ENCODE data around the gene BLOC1S1. TPM values are rescaled to one million over a fixed set of nuclear protein-coding genes. Genes with fewer than 3 reads are reported as not detected.

BLOC1S1 gene
- total RNA-seq, 4 donors from 2014 or later: 53.6 to 238 (median 140) TPM

GRCh38 chr12:55728186-55728938 is 12.5 kb downstream of the BLOC1S1 start:
- TF ChIP-seq POLR2A (IDR thresholded peaks at IDR 0.05): peak in 1 of 2 donors; percentile 10
- TF ChIP-seq, protein P1, sequence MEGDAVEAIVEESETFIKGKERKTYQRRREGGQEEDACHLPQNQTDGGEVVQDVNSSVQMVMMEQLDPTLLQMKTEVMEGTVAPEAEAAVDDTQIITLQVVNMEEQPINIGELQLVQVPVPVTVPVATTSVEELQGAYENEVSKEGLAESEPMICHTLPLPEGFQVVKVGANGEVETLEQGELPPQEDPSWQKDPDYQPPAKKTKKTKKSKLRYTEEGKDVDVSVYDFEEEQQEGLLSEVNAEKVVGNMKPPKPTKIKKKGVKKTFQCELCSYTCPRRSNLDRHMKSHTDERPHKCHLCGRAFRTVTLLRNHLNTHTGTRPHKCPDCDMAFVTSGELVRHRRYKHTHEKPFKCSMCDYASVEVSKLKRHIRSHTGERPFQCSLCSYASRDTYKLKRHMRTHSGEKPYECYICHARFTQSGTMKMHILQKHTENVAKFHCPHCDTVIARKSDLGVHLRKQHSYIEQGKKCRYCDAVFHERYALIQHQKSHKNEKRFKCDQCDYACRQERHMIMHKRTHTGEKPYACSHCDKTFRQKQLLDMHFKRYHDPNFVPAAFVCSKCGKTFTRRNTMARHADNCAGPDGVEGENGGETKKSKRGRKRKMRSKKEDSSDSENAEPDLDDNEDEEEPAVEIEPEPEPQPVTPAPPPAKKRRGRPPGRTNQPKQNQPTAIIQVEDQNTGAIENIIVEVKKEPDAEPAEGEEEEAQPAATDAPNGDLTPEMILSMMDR (IDR thresholded peaks at IDR 0.05): no peak
- H3K4me3 ChIP-seq: peak overlapping the region; percentile 75 to 98
- H3K27ac ChIP-seq: peak overlapping the region; percentile 99
- H3K4me1 ChIP-seq: peaks cover 0 to 8% of the 10 kb centered on the region in 2 donors
- H3K27me3 ChIP-seq: no peaks in the 10 kb centered on the region
- no peaks in the 10 kb centered on the region for H3K36me3 ChIP-seq
- intact Hi-C loops (cut with DNase I; ENCODE audit: low total_unique reads): no loop called here
- H3K9me3 ChIP-seq: no peaks in the 10 kb centered on the region
- DNase-seq: peak; percentile 83 to 84

- Histone ChIP-seq H3K9me3 (no peaks in the 10 kb centered on the region), H3K4me3 (peak within 1 kb of the TSS; percentile 75 to 98), H3K36me3 (no peaks in the 10 kb centered on the region), H3K27ac (peak within 1 kb of the TSS; percentile 99), H3K27me3 (no peaks in the 10 kb centered on the region), H3K4me1 (peaks cover 0 to 8% of the 10 kb centered on the region in 2 donors)
- peak; percentile 93 for DNase-seq
- peak; percentile 75 to 93 for TF ChIP-seq POLR2A (IDR thresholded peaks at IDR 0.05)
- TF ChIP-seq, protein P1 (IDR thresholded peaks at IDR 0.05): no peak
- intact Hi-C loops (cut with DNase I; ENCODE audit: low total_unique reads): no loop called here
These were observed 13.3 kb downstream of the BLOC1S1 start, which contains the start of gene CD63 for GRCh38 chr12:55728939-55729818. Gene CD63, minus strand, starts transcription at chr12:55729009. Its CDS starts 668 bp downstream, at chr12:55728341.

- H3K27me3 ChIP-seq: no peaks in the 10 kb centered on the region
- H3K4me3 ChIP-seq: peak overlapping the region; percentile 75 to 98
- DNase-seq: no peak
- intact Hi-C loops (cut with DNase I; ENCODE audit: low total_unique reads): no loop called here
- H3K36me3 ChIP-seq: no peaks in the 10 kb centered on the region
- peak overlapping the region; percentile 99 for H3K27ac ChIP-seq
- no peaks in the 10 kb centered on the region for H3K9me3 ChIP-seq
- H3K4me1 ChIP-seq: peaks cover 0 to 8% of the 10 kb centered on the region in 2 donors
- TF ChIP-seq, protein P1 (IDR thresholded peaks at IDR 0.05): peak in 1 of 4 experiments; percentile 11
- TF ChIP-seq POLR2A (IDR thresholded peaks at IDR 0.05): no peak
These were observed 14.3 kb downstream of the BLOC1S1 start for GRCh38 chr12:55729819-55730818.

- Histone ChIP-seq H3K36me3 (no peaks in the 10 kb centered on the region), H3K27me3 (no peaks in the 10 kb centered on the region), H3K4me1 (peaks cover 0 to 3% of the 10 kb centered on the region in 2 donors), H3K9me3 (no peaks in the 10 kb centered on the region), H3K4me3 (no peak overlapping the region), H3K27ac (no peak overlapping the region)
- TF ChIP-seq, protein P1 (IDR thresholded peaks at IDR 0.05): no peak
- TF ChIP-seq POLR2A (IDR thresholded peaks at IDR 0.05): no peak
- no peak for DNase-seq
- intact Hi-C loops (cut with DNase I; ENCODE audit: low total_unique reads): no loop called here
These were observed 16.4 kb downstream of the BLOC1S1 start for GRCh38 chr12:55732288-55732687.

Data from uterus (tissue), 4 donors.